ENCODE data around the gene LCMT1.

The LCMT1 gene

DNA sequence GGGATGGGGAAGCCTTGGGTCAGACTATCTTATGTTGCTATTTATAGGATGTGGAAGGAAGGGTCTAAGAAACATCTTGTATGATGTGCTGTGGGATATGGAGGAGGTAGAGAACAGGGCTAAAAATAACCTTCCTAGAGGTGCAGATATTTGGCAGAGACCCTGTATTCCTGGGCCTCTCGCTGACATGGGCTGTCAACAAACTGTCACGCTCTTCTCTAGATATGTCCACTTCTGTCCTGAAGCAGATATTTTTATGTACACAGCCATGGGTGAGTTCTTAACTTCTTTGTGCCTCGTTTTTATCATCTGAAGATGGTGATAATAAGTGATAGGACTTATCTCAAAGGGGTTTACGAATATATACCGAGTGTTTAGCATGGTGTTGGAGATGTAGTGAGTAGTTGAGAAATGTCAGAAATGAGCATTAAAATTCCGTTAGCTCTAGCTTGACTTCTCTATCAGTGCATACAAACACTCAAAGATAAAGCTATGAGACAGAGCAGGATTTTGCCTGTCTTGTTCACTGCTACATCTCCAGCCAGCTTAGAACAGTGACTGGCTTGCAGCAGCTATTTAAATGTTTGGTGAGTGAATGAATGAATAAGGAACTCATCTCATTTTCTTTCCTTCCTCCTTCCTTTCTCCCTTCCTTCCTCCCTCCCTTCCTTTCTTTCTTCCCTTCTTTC lies 102.3 kb downstream of the LCMT1 start:
- no peak for DNase-seq (ENCODE audit: low read depth)
- no peak overlapping the region for H3K4me3 ChIP-seq (ENCODE audit: low read depth, low read length)
- TF ChIP-seq, protein P1, sequence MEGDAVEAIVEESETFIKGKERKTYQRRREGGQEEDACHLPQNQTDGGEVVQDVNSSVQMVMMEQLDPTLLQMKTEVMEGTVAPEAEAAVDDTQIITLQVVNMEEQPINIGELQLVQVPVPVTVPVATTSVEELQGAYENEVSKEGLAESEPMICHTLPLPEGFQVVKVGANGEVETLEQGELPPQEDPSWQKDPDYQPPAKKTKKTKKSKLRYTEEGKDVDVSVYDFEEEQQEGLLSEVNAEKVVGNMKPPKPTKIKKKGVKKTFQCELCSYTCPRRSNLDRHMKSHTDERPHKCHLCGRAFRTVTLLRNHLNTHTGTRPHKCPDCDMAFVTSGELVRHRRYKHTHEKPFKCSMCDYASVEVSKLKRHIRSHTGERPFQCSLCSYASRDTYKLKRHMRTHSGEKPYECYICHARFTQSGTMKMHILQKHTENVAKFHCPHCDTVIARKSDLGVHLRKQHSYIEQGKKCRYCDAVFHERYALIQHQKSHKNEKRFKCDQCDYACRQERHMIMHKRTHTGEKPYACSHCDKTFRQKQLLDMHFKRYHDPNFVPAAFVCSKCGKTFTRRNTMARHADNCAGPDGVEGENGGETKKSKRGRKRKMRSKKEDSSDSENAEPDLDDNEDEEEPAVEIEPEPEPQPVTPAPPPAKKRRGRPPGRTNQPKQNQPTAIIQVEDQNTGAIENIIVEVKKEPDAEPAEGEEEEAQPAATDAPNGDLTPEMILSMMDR (IDR thresholded peaks at IDR 0.05; ENCODE audit: insufficient read depth, low read depth, low read length, missing control alignments) = no peak

DNA sequence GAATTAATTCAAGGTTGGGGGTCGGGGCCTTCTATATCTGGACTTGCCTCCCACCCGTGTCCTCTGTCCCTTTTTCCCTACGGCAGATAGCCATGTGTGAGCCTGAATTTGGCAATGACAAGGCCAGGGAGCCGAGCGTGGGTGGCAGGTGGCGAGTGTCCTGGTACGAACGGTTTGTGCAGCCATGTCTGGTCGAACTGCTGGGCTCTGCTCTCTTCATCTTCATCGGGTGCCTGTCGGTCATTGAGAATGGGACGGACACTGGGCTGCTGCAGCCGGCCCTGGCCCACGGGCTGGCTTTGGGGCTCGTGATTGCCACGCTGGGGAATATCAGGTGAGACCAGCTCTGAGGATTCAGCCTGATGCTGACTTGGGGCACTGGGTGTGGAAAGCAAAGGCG lies 105.6 kb downstream of the LCMT1 start:
- no peak for DNase-seq (ENCODE audit: low read depth)
- H3K4me3 ChIP-seq (ENCODE audit: low read depth, low read length) = no peak overlapping the region
- TF ChIP-seq, protein P1 (IDR thresholded peaks at IDR 0.05; ENCODE audit: insufficient read depth, low read depth, low read length, missing control alignments) = no peak

DNA sequence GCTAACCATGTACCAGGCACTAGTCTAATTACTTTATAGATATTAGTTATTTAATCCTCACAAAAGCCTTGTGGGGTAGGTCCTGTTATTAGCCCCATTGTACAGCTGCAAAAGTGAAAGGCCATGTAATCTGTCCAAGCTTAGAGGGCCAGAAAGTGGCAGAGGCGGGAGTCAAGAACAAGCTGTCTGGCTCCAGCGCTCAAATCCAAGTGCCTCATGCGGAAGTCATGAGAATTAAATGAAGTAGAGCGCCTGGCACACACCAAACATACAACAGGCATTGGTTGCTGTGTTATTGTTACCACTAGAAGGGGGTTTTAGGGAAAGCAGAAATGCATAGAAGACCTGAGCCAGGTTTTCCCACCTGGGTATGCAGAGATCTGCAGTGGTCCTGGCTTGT lies 106.4 kb downstream of the LCMT1 start:
- no peak overlapping the region for H3K4me3 ChIP-seq (ENCODE audit: low read depth, low read length)
- no peak for DNase-seq (ENCODE audit: low read depth)
- TF ChIP-seq, protein P1 (IDR thresholded peaks at IDR 0.05; ENCODE audit: insufficient read depth, low read depth, low read length, missing control alignments) = no peak

DNA sequence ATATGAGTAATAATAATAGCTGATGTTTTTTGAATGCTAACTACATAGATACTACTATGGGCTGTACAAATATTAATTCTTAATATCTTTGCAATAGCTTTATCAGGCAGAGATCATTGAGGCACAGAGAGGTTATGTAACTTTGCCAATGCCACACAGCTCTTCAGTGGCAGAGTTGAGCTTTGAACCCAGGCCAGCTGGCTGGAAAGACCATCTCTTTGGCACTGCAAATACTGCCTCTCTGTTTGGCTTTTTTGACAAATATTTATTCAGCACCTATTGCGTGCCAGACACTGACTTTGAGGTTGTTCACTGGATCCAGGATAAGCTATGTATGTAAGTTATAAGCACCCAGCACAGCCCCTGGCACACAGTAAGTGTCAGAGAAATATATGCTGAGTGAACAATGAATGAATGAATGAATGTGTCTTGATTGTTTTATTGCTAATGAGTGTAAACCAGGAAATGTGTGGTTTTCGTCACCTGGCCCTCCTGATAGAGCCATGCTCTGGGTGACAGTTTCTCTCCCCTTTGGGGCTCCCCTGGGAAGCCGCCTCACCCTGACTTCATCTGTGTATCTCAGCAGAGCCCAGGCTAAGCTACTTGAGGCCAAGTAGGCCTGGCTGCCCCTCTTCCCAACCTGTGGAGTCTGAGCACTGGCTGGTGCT lies 107.7 kb downstream of the LCMT1 start:
- TF ChIP-seq, protein P1 (IDR thresholded peaks at IDR 0.05; ENCODE audit: insufficient read depth, low read depth, low read length, missing control alignments) = no peak
- no peak overlapping the region for H3K4me3 ChIP-seq (ENCODE audit: low read depth, low read length)
- DNase-seq (ENCODE audit: low read depth) = no peak

DNA sequence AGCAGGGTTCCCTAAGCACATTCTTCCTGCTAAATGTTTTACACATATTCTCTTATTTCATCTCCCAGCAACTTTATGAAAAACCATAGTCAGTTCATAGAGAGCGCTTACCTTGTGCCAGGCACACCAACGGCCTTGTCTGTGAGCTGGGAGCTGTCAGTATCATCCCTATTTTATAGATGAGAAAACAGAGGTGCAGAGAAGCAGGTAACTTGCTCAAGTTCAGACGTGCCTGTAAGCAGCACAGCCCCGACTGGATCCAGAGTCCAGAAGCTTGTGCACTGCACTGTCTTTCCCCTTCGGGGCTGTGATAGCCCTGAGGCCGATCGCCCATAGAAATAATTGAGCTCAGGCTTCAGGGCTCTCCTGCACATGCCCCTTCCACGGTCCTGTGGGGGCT lies 111.4 kb downstream of the LCMT1 start:
- no peak overlapping the region for H3K4me3 ChIP-seq (ENCODE audit: low read depth, low read length)
- DNase-seq (ENCODE audit: low read depth) = no peak
- TF ChIP-seq, protein P1 (IDR thresholded peaks at IDR 0.05; ENCODE audit: insufficient read depth, low read depth, low read length, missing control alignments) = no peak

DNA sequence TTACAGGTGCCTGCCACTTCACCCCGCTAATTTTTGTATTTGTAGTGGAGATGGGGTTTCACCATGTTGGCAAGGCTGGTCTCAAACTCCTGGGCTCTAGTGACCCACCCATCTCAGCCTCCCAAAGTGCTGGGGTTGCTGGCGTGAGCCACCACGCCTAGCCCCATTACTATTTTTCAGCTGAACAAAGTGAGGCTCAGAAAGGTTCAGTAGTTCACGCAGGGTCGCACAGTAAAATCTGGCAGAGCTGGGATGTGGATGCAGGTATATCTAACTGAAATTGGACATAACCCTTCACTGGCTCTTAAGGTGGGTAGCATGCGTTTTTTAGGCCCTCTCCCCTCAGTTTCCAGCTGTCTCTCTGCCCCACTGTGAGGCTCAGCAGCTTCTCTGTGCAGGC lies 112.4 kb downstream of the LCMT1 start:
- DNase-seq (ENCODE audit: low read depth) = no peak
- no peak overlapping the region for H3K4me3 ChIP-seq (ENCODE audit: low read depth, low read length)
- TF ChIP-seq, protein P1 (IDR thresholded peaks at IDR 0.05; ENCODE audit: insufficient read depth, low read depth, low read length, missing control alignments) = no peak

All from GM12865 (cell line).